Bronchial epithelial cell (primary cell): ENCODE measurements around the gene ARHGAP28. TPM values are rescaled to one million over a fixed set of nuclear protein-coding genes. Genes with fewer than 3 reads are reported as not detected.

Source experiments
- DNase-seq: peaks from one replicate; pipeline ENCODE4 v3.0.0-alpha.2; 2010; ENCODE audit warnings: low read depth
- FAIRE-seq: peaks from 2 replicates; lab custom pipeline; 2011; peaks lifted over from hg19 to GRCh38; lab: Jason Lieb, UNC
- H3K27me3 ChIP-seq: 2 replicates; pipeline ENCODE4 v1.5.1; 2011; ENCODE audit warnings: low read length; ENCODE audit not compliant: control insufficient read depth, insufficient read depth
- H3K36me3 ChIP-seq: 2 replicates; pipeline ENCODE4 v1.5.1; 2011; ENCODE audit warnings: low read length; ENCODE audit not compliant: control insufficient read depth, insufficient read depth
- H3K4me3 ChIP-seq: 2 replicates; pipeline ENCODE4 v1.5.1; 2011; ENCODE audit warnings: mild to moderate bottlenecking, low read depth, low read length, control low read depth
- CTCF ChIP-seq: IDR thresholded peaks from 2 replicates; pipeline ENCODE4 v1.5.1; 2011; ENCODE audit warnings: mild to moderate bottlenecking, moderate library complexity, low read length, control low read depth, inconsistent platforms; ENCODE audit not compliant: insufficient read depth, severe bottlenecking
- total RNA-seq: library from RNA; depleted of rRNA; stranded (reverse); fragments of >200 nt; gene quantifications from 2 replicates; pipeline ENCODE4 v1.2.1, GENCODE V29; 2014

ARHGAP28 gene
- total RNA-seq, 1 donor from 2014 or later, result 0.26 TPM

- DNase-seq, result no peak
- Histone ChIP-seq H3K27me3 (no peaks in the 10 kb centered on the region), H3K36me3 (no peaks in the 10 kb centered on the region), H3K4me3 (peak overlapping the region; percentile 45)
- FAIRE-seq, result no peak
- no peak for TF ChIP-seq CTCF
Measured at GRCh38 chr18:6728809-6729246, 688 bp upstream of the ARHGAP28 start.

- DNase-seq (no peak), FAIRE-seq (no peak)
- H3K27me3 ChIP-seq, result no peaks in the 10 kb centered on the region
- no peak for TF ChIP-seq CTCF
- H3K4me3 ChIP-seq, result no peak overlapping the region
- H3K36me3 ChIP-seq, result no peaks in the 10 kb centered on the region
Measured at GRCh38 chr18:6730416-6731221, 1.1 kb downstream of the ARHGAP28 start.

- FAIRE-seq, result no peak
- DNase-seq, result peak; percentile 71
- Histone ChIP-seq H3K27me3 (no peaks in the 10 kb centered on the region), H3K36me3 (no peaks in the 10 kb centered on the region), H3K4me3 (no peak overlapping the region)
- no peak for TF ChIP-seq CTCF
Measured at GRCh38 chr18:6731222-6731596, 1.7 kb downstream of the ARHGAP28 start.

GRCh38 chr18:6732952-6733351 lies 3.4 kb downstream of the ARHGAP28 start:
- no peaks in the 10 kb centered on the region for H3K36me3 ChIP-seq
- DNase-seq (no peak), FAIRE-seq (no peak)
- H3K27me3 ChIP-seq, result no peaks in the 10 kb centered on the region
- no peak overlapping the region for H3K4me3 ChIP-seq
- no peak for TF ChIP-seq CTCF

- no peak for DNase-seq
- no peaks in the 10 kb centered on the region for H3K36me3 ChIP-seq
- no peak for FAIRE-seq
- no peak overlapping the region for H3K4me3 ChIP-seq
- H3K27me3 ChIP-seq, result no peaks in the 10 kb centered on the region
- no peak for TF ChIP-seq CTCF
Measured at GRCh38 chr18:6733758-6734157, 4.2 kb downstream of the ARHGAP28 start.
